GM23338 (cell line): Measurements from ENCODE around the gene PCCB.

Experiments used
- CREB1 ChIP-seq: fragments of 250-450 bp; sonication (Bioruptor Pico); IDR thresholded peaks from 2 replicates; pipeline ENCODE4 v1.5.0; 2020; ENCODE audit warnings: low read depth, mild to moderate bottlenecking, moderate library complexity
- CTCF ChIP-seq, 2 experiments: fragments of 200-600 bp in 1 of 2; sonication (generic) in 1 of 2; conservative IDR thresholded peaks; 2 replicates each; pipeline versions ENCODE4 v1.5.1 to v1.6.1; 2016 to 2017; ENCODE audit warnings: antibody characterized with exemption in 2 of 2, low read depth in 2 of 2, mild to moderate bottlenecking in 2 of 2, moderate library complexity in 1 of 2
- ETS1 ChIP-seq: IDR thresholded peaks from 2 replicates; pipeline ENCODE4 v1.6.1; 2016; ENCODE audit warnings: antibody characterized with exemption
- EZH2 ChIP-seq: fragments of 200-600 bp; sonication (generic); IDR thresholded peaks from one replicate; pipeline ENCODE4 v1.8.0; 2017; ENCODE audit warnings: antibody characterized with exemption, mild to moderate bottlenecking, low read depth; ENCODE audit not compliant: unreplicated experiment
- EZH2phosphoT487 ChIP-seq: fragments of 200-600 bp; sonication (generic); IDR thresholded peaks from one replicate; pipeline ENCODE4 v1.8.1; 2018; ENCODE audit warnings: antibody characterized with exemption; ENCODE audit not compliant: unreplicated experiment
- JUNB ChIP-seq: IDR thresholded peaks from one replicate; pipeline ENCODE4 v1.6.1; 2016; ENCODE audit warnings: antibody characterized with exemption; ENCODE audit not compliant: unreplicated experiment
- NANOG ChIP-seq: IDR thresholded peaks from 2 replicates; pipeline ENCODE4 v1.6.1; 2016; ENCODE audit warnings: antibody characterized with exemption, borderline replicate concordance
- POLR2AphosphoS5 ChIP-seq: IDR thresholded peaks from 2 replicates; pipeline ENCODE4 v1.6.1; 2016; ENCODE audit warnings: antibody characterized with exemption, low read depth
- STAT1 ChIP-seq: IDR thresholded peaks from one replicate; pipeline ENCODE4 v1.6.1; 2016; ENCODE audit warnings: antibody characterized with exemption; ENCODE audit not compliant: unreplicated experiment
- ZNF114 ChIP-seq: fragments of 250-450 bp; sonication (Bioruptor Pico); IDR thresholded peaks from 2 replicates; pipeline ENCODE4 v1.5.0; 2020; ENCODE audit warnings: mild to moderate bottlenecking, moderate library complexity
- ZNF331 ChIP-seq: fragments of 250-450 bp; sonication (Bioruptor Pico); IDR thresholded peaks from 2 replicates; pipeline ENCODE4 v1.5.0; 2020; ENCODE audit warnings: low read depth, mild to moderate bottlenecking, moderate library complexity
- TF ChIP-seq, protein P1 (sequence below): IDR thresholded peaks from one replicate; pipeline ENCODE4 v1.6.1; 2018; ENCODE audit warnings: antibody characterized with exemption; ENCODE audit not compliant: unreplicated experiment
- TF ChIP-seq, protein P2 (sequence below): fragments of 250-450 bp; sonication (Bioruptor Pico); IDR thresholded peaks from 2 replicates; pipeline ENCODE4 v1.5.0; 2020; ENCODE audit warnings: mild to moderate bottlenecking, moderate library complexity

DNA sequence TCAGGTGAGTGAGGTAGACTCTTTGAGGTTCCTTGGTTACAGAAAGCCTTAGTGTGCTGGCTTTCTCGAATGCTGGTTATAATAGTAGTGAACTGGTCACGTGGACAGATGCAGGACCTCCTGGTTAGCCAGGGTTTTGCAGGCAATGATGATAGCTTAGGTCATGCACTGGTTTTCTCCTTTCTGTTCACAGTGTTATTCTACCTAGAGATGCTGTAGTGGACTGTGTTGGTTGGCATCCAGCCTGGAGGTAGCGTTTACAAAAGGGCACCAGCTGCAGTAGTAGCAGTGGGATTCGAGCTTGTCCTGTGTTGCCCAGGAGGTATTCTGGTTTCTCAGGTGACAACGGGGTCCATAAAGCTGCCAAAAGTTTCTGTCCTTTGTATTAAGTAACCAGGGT lies 27.0 kb downstream of the PCCB start:
- TF ChIP-seq CTCF (conservative IDR thresholded peaks at IDR 0.05; ENCODE audit: low read depth in 2 of 2) = no peak
- TF ChIP-seq POLR2AphosphoS5 = no peak
- TF ChIP-seq EZH2 = no peak
- TF ChIP-seq EZH2phosphoT487 = no peak
- no peak for TF ChIP-seq JUNB
- TF ChIP-seq, protein P1, sequence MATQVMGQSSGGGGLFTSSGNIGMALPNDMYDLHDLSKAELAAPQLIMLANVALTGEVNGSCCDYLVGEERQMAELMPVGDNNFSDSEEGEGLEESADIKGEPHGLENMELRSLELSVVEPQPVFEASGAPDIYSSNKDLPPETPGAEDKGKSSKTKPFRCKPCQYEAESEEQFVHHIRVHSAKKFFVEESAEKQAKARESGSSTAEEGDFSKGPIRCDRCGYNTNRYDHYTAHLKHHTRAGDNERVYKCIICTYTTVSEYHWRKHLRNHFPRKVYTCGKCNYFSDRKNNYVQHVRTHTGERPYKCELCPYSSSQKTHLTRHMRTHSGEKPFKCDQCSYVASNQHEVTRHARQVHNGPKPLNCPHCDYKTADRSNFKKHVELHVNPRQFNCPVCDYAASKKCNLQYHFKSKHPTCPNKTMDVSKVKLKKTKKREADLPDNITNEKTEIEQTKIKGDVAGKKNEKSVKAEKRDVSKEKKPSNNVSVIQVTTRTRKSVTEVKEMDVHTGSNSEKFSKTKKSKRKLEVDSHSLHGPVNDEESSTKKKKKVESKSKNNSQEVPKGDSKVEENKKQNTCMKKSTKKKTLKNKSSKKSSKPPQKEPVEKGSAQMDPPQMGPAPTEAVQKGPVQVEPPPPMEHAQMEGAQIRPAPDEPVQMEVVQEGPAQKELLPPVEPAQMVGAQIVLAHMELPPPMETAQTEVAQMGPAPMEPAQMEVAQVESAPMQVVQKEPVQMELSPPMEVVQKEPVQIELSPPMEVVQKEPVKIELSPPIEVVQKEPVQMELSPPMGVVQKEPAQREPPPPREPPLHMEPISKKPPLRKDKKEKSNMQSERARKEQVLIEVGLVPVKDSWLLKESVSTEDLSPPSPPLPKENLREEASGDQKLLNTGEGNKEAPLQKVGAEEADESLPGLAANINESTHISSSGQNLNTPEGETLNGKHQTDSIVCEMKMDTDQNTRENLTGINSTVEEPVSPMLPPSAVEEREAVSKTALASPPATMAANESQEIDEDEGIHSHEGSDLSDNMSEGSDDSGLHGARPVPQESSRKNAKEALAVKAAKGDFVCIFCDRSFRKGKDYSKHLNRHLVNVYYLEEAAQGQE = no peak
- TF ChIP-seq NANOG = no peak
- no peak for TF ChIP-seq CREB1
- TF ChIP-seq, protein P2, sequence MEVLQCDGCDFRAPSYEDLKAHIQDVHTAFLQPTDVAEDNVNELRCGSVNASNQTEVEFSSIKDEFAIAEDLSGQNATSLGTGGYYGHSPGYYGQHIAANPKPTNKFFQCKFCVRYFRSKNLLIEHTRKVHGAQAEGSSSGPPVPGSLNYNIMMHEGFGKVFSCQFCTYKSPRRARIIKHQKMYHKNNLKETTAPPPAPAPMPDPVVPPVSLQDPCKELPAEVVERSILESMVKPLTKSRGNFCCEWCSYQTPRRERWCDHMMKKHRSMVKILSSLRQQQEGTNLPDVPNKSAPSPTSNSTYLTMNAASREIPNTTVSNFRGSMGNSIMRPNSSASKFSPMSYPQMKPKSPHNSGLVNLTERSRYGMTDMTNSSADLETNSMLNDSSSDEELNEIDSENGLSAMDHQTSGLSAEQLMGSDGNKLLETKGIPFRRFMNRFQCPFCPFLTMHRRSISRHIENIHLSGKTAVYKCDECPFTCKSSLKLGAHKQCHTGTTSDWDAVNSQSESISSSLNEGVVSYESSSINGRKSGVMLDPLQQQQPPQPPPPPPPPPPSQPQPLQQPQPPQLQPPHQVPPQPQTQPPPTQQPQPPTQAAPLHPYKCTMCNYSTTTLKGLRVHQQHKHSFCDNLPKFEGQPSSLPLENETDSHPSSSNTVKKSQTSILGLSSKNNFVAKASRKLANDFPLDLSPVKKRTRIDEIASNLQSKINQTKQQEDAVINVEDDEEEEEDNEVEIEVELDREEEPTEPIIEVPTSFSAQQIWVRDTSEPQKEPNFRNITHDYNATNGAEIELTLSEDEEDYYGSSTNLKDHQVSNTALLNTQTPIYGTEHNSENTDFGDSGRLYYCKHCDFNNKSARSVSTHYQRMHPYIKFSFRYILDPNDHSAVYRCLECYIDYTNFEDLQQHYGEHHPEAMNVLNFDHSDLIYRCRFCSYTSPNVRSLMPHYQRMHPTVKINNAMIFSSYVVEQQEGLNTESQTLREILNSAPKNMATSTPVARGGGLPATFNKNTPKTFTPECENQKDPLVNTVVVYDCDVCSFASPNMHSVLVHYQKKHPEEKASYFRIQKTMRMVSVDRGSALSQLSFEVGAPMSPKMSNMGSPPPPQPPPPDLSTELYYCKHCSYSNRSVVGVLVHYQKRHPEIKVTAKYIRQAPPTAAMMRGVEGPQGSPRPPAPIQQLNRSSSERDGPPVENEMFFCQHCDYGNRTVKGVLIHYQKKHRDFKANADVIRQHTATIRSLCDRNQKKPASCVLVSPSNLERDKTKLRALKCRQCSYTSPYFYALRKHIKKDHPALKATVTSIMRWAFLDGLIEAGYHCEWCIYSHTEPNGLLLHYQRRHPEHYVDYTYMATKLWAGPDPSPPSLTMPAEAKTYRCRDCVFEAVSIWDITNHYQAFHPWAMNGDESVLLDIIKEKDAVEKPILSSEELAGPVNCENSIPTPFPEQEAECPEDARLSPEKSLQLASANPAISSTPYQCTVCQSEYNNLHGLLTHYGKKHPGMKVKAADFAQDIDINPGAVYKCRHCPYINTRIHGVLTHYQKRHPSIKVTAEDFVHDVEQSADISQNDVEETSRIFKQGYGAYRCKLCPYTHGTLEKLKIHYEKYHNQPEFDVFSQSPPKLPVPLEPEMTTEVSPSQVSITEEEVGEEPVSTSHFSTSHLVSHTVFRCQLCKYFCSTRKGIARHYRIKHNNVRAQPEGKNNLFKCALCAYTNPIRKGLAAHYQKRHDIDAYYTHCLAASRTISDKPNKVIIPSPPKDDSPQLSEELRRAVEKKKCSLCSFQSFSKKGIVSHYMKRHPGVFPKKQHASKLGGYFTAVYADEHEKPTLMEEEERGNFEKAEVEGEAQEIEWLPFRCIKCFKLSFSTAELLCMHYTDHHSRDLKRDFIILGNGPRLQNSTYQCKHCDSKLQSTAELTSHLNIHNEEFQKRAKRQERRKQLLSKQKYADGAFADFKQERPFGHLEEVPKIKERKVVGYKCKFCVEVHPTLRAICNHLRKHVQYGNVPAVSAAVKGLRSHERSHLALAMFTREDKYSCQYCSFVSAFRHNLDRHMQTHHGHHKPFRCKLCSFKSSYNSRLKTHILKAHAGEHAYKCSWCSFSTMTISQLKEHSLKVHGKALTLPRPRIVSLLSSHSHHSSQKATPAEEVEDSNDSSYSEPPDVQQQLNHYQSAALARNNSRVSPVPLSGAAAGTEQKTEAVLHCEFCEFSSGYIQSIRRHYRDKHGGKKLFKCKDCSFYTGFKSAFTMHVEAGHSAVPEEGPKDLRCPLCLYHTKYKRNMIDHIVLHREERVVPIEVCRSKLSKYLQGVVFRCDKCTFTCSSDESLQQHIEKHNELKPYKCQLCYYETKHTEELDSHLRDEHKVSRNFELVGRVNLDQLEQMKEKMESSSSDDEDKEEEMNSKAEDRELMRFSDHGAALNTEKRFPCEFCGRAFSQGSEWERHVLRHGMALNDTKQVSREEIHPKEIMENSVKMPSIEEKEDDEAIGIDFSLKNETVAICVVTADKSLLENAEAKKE = no peak
- TF ChIP-seq ETS1 = no peak
- no peak for TF ChIP-seq STAT1
- no peak for TF ChIP-seq ZNF331 (CRISPR knock-in tag)
- TF ChIP-seq ZNF114 (CRISPR knock-in tag) = no peak
